A549 (cell line): ENCODE measurements around the gene ARHGEF19.

Experiments used
- ESRRA ChIP-seq: fragments of 150-350 bp; IDR thresholded peaks from 2 replicates; pipeline ENCODE4 v1.6.1; 2014; ENCODE audit warnings: mild to moderate bottlenecking, low read length, borderline replicate concordance
- HDAC2 ChIP-seq: fragments of 200-600 bp; sonication (generic); IDR thresholded peaks from 2 replicates; pipeline ENCODE4 v1.6.1; 2016
- NFE2L2 ChIP-seq: fragments of 150-350 bp; conservative IDR thresholded peaks from 2 replicates; pipeline ENCODE4 v1.6.1; 2014; ENCODE audit warnings: low read length
- POLR2A ChIP-seq: IDR thresholded peaks from 2 replicates; pipeline ENCODE4 v1.6.1; 2012; ENCODE audit warnings: mild to moderate bottlenecking, low read length
- RFX5 ChIP-seq: fragments of 450-650 bp; IDR thresholded peaks from 2 replicates; pipeline ENCODE4 v1.7.1; 2014; ENCODE audit warnings: antibody characterized with exemption, mild to moderate bottlenecking, moderate library complexity
- SMC3 ChIP-seq: fragments of >200 bp; sonication (Bioruptor Twin); formaldehyde crosslinking; IDR thresholded peaks from 3 replicates; pipeline ENCODE4 v1.6.1; 2018; ENCODE audit warnings: inconsistent platforms
- TF ChIP-seq, protein P1 (sequence below): fragments of >200 bp; sonication (Bioruptor Twin); formaldehyde crosslinking; IDR thresholded peaks from 3 replicates; pipeline ENCODE4 v1.5.1; 2016

DNA sequence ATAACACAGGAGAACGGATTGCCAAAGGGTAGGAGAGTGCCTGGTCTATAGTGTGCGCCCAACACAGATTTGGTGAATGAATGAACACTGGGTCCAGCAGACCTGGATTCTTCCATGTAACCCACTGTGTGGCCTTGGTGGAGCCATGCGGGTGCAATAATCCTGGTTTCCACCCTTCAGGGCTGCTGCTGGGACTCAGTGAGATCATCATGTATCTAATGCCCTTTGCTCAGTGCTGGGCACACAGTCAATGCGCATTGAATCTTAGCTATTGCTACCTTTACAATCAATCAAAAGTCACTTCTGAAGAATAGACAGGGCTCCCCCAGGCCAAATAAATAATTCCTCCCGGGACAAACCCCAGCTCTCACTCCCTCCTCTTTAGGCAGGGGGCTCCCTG, 50.7 kb downstream of the ARHGEF19 start:
- TF ChIP-seq, protein P1, sequence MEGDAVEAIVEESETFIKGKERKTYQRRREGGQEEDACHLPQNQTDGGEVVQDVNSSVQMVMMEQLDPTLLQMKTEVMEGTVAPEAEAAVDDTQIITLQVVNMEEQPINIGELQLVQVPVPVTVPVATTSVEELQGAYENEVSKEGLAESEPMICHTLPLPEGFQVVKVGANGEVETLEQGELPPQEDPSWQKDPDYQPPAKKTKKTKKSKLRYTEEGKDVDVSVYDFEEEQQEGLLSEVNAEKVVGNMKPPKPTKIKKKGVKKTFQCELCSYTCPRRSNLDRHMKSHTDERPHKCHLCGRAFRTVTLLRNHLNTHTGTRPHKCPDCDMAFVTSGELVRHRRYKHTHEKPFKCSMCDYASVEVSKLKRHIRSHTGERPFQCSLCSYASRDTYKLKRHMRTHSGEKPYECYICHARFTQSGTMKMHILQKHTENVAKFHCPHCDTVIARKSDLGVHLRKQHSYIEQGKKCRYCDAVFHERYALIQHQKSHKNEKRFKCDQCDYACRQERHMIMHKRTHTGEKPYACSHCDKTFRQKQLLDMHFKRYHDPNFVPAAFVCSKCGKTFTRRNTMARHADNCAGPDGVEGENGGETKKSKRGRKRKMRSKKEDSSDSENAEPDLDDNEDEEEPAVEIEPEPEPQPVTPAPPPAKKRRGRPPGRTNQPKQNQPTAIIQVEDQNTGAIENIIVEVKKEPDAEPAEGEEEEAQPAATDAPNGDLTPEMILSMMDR: no peak
- TF ChIP-seq HDAC2: no peak
- TF ChIP-seq RFX5: no peak
- TF ChIP-seq POLR2A: no peak
- TF ChIP-seq SMC3: no peak
- no peak for TF ChIP-seq NFE2L2
- no peak for TF ChIP-seq ESRRA
